ENCODE results near the gene OLFML2A. TPM values are rescaled to one million over a fixed set of nuclear protein-coding genes. Genes with fewer than 3 reads are reported as not detected.

The OLFML2A gene
- total RNA-seq, 4 donors from 2014 or later: 40.7 to 64.3 (median 50.2) TPM

DNA sequence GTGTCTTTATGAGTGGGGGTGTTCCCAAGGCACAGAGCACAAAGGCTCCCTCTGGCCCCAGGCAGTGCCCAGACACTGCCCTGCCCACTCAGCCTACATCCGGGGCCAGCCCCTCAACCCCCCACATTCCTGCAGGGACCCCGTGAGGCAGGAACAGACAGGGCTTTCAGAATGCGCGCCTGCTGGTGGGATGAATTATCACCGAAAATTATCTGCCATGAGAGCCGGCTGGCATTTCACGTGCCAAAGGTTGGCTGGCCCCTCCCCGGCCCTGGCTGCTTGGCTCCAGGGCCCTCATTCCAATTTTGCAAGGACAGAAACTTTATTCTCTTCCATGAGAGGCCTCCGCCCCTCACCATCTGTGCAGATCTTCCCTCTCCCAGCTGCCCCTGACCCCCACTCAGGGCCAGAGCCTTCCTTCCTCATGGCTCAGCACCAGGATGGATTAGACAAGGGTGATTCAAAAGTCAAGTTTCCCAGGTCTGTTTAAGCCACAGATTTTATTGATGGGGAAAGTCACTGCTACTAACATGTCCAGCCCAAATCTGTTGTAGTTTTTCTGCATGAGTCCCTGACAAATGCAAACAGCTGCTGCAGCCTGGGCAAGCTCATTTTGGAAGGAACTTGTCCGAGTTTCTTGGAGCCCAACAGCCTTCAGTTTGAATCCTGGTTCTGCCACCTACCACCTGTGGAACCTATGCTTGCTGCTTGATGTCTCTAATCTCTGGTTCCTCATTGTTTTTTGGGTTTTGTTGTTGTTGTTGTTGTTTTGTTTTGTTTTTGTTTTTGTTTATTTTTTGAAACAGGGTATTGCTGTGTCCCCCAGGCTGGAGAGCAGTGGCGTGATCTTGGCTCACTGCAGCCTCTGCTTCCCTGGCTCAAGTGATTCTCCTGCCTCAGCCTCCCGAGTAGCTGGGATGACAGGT is 44.0 kb downstream of the OLFML2A start:
- intact Hi-C loops (cut with DNase I): no loop called here
- TF ChIP-seq, protein P1, sequence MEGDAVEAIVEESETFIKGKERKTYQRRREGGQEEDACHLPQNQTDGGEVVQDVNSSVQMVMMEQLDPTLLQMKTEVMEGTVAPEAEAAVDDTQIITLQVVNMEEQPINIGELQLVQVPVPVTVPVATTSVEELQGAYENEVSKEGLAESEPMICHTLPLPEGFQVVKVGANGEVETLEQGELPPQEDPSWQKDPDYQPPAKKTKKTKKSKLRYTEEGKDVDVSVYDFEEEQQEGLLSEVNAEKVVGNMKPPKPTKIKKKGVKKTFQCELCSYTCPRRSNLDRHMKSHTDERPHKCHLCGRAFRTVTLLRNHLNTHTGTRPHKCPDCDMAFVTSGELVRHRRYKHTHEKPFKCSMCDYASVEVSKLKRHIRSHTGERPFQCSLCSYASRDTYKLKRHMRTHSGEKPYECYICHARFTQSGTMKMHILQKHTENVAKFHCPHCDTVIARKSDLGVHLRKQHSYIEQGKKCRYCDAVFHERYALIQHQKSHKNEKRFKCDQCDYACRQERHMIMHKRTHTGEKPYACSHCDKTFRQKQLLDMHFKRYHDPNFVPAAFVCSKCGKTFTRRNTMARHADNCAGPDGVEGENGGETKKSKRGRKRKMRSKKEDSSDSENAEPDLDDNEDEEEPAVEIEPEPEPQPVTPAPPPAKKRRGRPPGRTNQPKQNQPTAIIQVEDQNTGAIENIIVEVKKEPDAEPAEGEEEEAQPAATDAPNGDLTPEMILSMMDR (IDR thresholded peaks at IDR 0.05): no peak
- no peak for TF ChIP-seq POLR2A (IDR thresholded peaks at IDR 0.05)
- 91% methylated on average over 12 of the region's 12 CpGs for WGBS, 2 donors
- no peak overlapping the region for H3K4me3 ChIP-seq (replicated peaks in 1 of 3)
- H3K36me3 ChIP-seq: no peaks in the 10 kb centered on the region
- DNase-seq: no peak
- H3K9me3 ChIP-seq: no peaks in the 10 kb centered on the region
- H3K27ac ChIP-seq: no peak overlapping the region
- H3K4me1 ChIP-seq: peaks cover 0 to 7% of the 10 kb centered on the region in 2 donors
- no peaks in the 10 kb centered on the region for H3K27me3 ChIP-seq

DNA sequence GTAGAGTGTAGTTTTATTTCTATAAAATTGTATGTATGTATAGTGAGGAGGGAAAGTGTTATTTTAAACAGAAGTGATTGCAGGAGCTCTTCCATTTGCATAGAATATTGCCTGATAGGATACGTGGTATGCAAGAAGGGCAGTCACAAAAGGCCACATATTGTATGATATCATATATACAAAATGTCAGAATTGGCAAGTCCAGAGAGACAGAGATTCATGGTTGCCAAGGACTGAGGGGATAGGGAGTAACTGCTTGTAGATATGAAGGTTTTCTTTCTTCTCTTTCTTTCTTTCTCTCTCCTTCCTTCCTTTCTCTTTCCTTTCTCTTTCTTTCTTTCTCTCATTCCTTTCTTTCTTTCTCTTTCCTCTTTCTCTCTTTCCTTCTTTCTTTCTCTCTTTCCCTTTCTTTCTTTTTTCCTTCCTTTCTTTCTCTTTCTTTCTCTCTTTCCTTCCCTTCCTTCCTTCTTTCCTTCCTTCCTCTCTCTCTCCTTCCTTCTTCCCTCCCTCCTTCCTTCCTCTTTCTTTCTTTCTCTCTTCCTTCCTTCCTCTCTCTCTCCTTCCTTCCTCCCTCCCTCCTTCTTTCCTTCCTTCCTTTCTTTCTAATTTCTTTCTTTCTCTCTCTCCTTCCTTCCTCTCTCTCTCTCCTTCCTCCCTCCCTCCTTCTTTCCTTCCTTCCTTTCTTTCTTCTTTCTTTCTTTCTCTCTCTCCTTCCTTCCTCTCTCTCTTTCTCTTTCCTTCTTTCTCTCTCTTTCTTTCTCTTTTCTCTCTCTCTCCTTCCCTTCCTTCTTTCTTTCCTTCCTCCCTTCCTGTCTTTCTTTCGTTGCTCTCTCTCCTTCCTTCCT is 51.8 kb downstream of the OLFML2A start:
- H3K36me3 ChIP-seq: no peaks in the 10 kb centered on the region
- DNase-seq: no peak
- no peak for TF ChIP-seq POLR2A (IDR thresholded peaks at IDR 0.05)
- TF ChIP-seq, protein P1 (IDR thresholded peaks at IDR 0.05): no peak
- WGBS, 2 donors: 52 to 60% methylated on average over 2 of the region's 2 CpGs
- peaks cover 0 to 18% of the 10 kb centered on the region in 2 donors for H3K4me1 ChIP-seq
- H3K9me3 ChIP-seq: no peaks in the 10 kb centered on the region
- no peak overlapping the region for H3K27ac ChIP-seq
- no peaks in the 10 kb centered on the region for H3K27me3 ChIP-seq
- H3K4me3 ChIP-seq (replicated peaks in 1 of 3): no peak overlapping the region
- intact Hi-C loops (cut with DNase I): no loop called here

DNA sequence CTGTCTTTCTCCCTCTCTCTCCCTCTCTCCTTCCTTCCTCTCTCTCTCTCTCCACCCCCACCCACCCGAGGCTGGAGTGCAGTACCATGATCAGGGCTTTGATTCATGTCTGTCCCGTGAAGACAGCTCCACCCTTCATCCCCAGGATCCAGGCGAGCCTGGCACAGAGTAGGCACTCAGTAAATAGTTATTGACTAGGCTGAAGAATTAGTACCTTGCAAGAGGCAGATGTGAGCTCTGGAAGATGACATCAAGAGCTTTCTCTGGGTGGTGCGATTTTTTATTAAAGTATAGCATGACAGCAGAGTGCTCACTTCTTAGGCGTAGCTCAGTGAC is 52.4 kb downstream of the OLFML2A start:
- intact Hi-C loops (cut with DNase I): no loop called here
- 43 to 47% methylated on average over 5 of the region's 5 CpGs for WGBS, 2 donors

DNA sequence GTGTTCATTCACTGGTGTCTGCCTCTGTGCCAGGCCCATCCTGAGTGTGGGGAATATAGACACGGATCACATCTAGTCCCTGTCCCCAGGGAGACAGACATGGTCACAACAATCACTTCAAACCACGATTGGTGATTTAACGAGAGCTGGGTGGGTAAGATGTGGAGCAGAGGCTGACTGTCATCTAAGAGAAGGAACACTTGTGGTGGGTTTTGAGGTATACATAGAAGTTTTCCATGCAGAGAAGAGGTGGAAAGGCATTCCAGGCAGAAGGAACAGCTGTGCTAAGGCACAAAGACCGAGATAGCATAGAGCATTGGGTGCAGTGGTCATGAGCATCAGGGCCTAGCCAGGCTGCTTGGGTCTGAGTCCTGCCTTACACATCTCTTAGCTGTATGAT is 53.7 kb downstream of the OLFML2A start:
- TF ChIP-seq POLR2A (IDR thresholded peaks at IDR 0.05): no peak
- no peaks in the 10 kb centered on the region for H3K9me3 ChIP-seq
- no peaks in the 10 kb centered on the region for H3K27me3 ChIP-seq
- no peak overlapping the region for H3K27ac ChIP-seq
- intact Hi-C loops (cut with DNase I): no loop called here
- no peaks in the 10 kb centered on the region for H3K36me3 ChIP-seq
- no peak overlapping the region for H3K4me3 ChIP-seq (replicated peaks in 1 of 3)
- H3K4me1 ChIP-seq: peaks cover 13 to 33% of the 10 kb centered on the region in 2 donors
- DNase-seq: no peak
- 68 to 72% methylated on average over 4 of the region's 4 CpGs for WGBS, 2 donors

More for the DNA sequence above, 52.4 kb downstream of the OLFML2A start:
- TF ChIP-seq POLR2A (IDR thresholded peaks at IDR 0.05): no peak
- TF ChIP-seq, protein P1 (IDR thresholded peaks at IDR 0.05): no peak
- Histone ChIP-seq H3K27ac (no peak overlapping the region), H3K4me3 (replicated peaks in 1 of 3) (no peak overlapping the region), H3K9me3 (no peaks in the 10 kb centered on the region), H3K36me3 (no peaks in the 10 kb centered on the region), H3K27me3 (no peaks in the 10 kb centered on the region), H3K4me1 (peaks cover under 1 to 20% of the 10 kb centered on the region in 2 donors)
- no peak for DNase-seq

DNA sequence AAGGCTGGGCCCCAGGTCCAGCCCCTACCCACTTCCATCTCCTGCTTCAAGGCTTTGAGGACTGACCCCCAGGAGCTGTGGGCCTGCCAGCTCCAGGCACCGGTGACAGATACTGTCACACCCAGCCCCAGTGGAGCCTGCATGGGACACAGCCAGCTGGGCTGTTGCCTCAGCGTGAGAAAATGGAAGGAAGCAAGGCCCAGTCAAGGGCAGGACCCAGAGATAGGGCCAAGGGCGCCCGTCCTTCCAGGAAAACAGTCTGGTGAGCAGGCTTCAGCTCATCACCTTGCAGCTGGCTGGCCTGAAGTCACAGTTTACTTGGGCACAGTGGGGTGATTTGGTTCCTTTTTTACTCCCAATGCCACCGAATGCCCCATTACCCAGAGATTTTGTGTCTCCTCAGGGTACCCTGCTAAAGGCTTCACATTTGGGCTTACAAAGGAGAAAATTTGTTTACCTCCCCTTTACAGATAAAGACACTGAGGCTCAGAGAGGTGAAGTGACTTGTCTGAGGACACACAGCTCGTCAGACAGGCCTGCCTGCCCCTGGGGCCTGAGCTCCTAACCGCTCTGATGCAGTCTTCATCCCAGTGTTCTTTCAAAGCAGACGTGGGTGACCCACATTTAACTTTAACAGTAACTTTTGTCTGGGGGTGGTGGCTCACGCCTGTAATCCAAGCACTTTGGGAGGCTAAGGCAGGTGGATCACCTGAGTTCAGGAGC is 54.9 kb downstream of the OLFML2A start:
- TF ChIP-seq, protein P1 (IDR thresholded peaks at IDR 0.05): no peak
- TF ChIP-seq POLR2A (IDR thresholded peaks at IDR 0.05): no peak
- WGBS, 2 donors: 77 to 78% methylated on average over 9 of the region's 9 CpGs
- H3K9me3 ChIP-seq: no peaks in the 10 kb centered on the region
- peak overlapping the region in 2 of 3 donors; percentile 21 to 31 for H3K27ac ChIP-seq
- no peaks in the 10 kb centered on the region for H3K27me3 ChIP-seq
- no peaks in the 10 kb centered on the region for H3K36me3 ChIP-seq
- peaks cover 13 to 38% of the 10 kb centered on the region in 2 donors for H3K4me1 ChIP-seq
- DNase-seq: no peak
- intact Hi-C loops (cut with DNase I): no loop called here
- H3K4me3 ChIP-seq (replicated peaks in 1 of 3): no peak overlapping the region

Data from thyroid gland (tissue), 4 donors.